ENCODE results near the gene PLCH1. TPM values are rescaled to one million over a fixed set of nuclear protein-coding genes. Genes with fewer than 3 reads are reported as not detected.
"Not testable (repeated sequence)": the region's sequence is repeated elsewhere in the genome, so short reads cannot be mapped to it uniquely, and the experiment has no call there.

PLCH1 gene
- total and polyA plus RNA-seq, 2 donors (not counting 1 experiment from before 2014, with no cell fraction given), result under 0.01 to 0.03 TPM

DNA sequence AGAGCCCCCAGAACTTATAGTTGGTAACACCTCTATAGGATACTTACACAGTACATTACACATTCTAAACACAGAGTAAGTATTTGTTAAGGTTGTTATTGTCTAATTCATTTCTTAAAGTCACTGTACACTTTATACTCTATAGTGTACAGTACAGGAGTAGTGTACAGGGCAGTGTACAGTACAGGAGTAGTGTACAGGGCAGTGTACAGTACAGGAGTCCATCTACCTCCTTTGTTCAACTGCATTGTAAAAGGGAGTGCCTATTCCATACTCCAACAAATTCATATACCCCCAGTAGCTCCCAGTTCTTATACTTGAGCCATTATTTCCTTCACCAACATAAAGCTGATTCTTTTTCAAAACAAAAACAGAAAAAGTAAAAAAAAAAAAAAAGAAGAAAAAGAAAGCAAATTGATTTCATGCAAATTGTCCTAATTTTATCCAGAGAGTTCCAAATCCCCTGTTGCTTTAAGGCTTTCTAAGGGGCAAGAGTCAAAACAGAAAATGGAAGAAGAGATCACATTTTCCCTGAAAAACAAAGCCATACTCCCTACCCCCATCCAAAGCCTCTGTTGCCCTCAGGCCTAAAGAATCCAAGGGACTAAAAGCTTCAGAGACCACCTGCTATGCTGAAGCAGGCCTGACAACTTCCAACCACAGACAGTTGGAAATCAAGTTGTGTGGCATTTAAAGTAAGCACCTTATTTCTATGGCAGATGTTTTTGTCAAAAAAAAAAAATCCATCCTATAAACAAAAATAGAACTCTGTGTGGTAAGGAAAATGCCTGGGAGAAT is 125.6 kb downstream of the PLCH1 start:
- Histone ChIP-seq H3K4me3 (replicated peaks in 1 of 4; ENCODE audit: control extremely low read depth in 1 of 4, insufficient read depth in 1 of 4, low read depth in 3 of 4, low read length in 4 of 4) (no peak overlapping the region), H3K4me1 (ENCODE audit: control insufficient read depth, extremely low read depth, insufficient read depth, low read length) (no peaks in the 10 kb centered on the region), H3K79me2 (ENCODE audit: control insufficient read depth, insufficient read depth, low read length) (no peaks in the 10 kb centered on the region), H4K20me1 (ENCODE audit: control insufficient read depth, extremely low read depth, insufficient read depth, low read length) (no peaks in the 10 kb centered on the region), H3K9ac (ENCODE audit: insufficient read depth, low read length) (no peak overlapping the region), H3K4me2 (ENCODE audit: extremely low read depth, insufficient read depth, low read length) (no peak overlapping the region), H3K36me3 (ENCODE audit: control insufficient read depth, insufficient read depth, low read length) (no peaks in the 10 kb centered on the region), H3K27ac (ENCODE audit: insufficient read depth, low read length) (no peak overlapping the region), H3K9me3 (ENCODE audit: control insufficient read depth, insufficient read depth, low read depth, low read length) (no peaks in the 10 kb centered on the region), H2AFZ (ENCODE audit: low read length) (no peak overlapping the region), H3K27me3 (ENCODE audit: control insufficient read depth, insufficient read depth, low read length) (no peaks in the 10 kb centered on the region)
- DNase-seq (ENCODE audit: low read depth in 2 of 2), result no peak
- no peak for TF ChIP-seq EZH2 (IDR thresholded peaks at IDR 0.05; ENCODE audit: low read length, missing control alignments)
- TF ChIP-seq, protein P1, sequence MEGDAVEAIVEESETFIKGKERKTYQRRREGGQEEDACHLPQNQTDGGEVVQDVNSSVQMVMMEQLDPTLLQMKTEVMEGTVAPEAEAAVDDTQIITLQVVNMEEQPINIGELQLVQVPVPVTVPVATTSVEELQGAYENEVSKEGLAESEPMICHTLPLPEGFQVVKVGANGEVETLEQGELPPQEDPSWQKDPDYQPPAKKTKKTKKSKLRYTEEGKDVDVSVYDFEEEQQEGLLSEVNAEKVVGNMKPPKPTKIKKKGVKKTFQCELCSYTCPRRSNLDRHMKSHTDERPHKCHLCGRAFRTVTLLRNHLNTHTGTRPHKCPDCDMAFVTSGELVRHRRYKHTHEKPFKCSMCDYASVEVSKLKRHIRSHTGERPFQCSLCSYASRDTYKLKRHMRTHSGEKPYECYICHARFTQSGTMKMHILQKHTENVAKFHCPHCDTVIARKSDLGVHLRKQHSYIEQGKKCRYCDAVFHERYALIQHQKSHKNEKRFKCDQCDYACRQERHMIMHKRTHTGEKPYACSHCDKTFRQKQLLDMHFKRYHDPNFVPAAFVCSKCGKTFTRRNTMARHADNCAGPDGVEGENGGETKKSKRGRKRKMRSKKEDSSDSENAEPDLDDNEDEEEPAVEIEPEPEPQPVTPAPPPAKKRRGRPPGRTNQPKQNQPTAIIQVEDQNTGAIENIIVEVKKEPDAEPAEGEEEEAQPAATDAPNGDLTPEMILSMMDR (conservative IDR thresholded peaks at IDR 0.05 in 1 of 2, IDR thresholded peaks at IDR 0.05 in 1 of 2; ENCODE audit: low read depth in 1 of 2, low read length in 2 of 2), result no peak

- Histone ChIP-seq H3K4me1 (ENCODE audit: control insufficient read depth, extremely low read depth, insufficient read depth, low read length) (no peaks in the 10 kb centered on the region), H3K27me3 (ENCODE audit: control insufficient read depth, insufficient read depth, low read length) (no peaks in the 10 kb centered on the region), H3K9me3 (ENCODE audit: control insufficient read depth, insufficient read depth, low read depth, low read length) (no peaks in the 10 kb centered on the region), H3K36me3 (ENCODE audit: control insufficient read depth, insufficient read depth, low read length) (no peaks in the 10 kb centered on the region), H3K27ac (ENCODE audit: insufficient read depth, low read length) (no peak overlapping the region), H3K9ac (ENCODE audit: insufficient read depth, low read length) (no peak overlapping the region), H4K20me1 (ENCODE audit: control insufficient read depth, extremely low read depth, insufficient read depth, low read length) (no peaks in the 10 kb centered on the region), H2AFZ (ENCODE audit: low read length) (no peak overlapping the region), H3K4me3 (replicated peaks in 1 of 4; ENCODE audit: control extremely low read depth in 1 of 4, insufficient read depth in 1 of 4, low read depth in 3 of 4, low read length in 4 of 4) (no peak overlapping the region), H3K79me2 (ENCODE audit: control insufficient read depth, insufficient read depth, low read length) (no peaks in the 10 kb centered on the region), H3K4me2 (ENCODE audit: extremely low read depth, insufficient read depth, low read length) (no peak overlapping the region)
- DNase-seq (ENCODE audit: low read depth in 2 of 2), result no peak
- TF ChIP-seq, protein P1 (conservative IDR thresholded peaks at IDR 0.05 in 1 of 2, IDR thresholded peaks at IDR 0.05 in 1 of 2; ENCODE audit: low read depth in 1 of 2, low read length in 2 of 2), result no peak
- TF ChIP-seq EZH2 (IDR thresholded peaks at IDR 0.05; ENCODE audit: low read length, missing control alignments), result no peak
Observed at GRCh38 chr3:155618543-155618942, 126.3 kb downstream of the PLCH1 start.

- no peaks in the 10 kb centered on the region for H3K79me2 ChIP-seq (ENCODE audit: control insufficient read depth, insufficient read depth, low read length)
- no peaks in the 10 kb centered on the region for H3K36me3 ChIP-seq (ENCODE audit: control insufficient read depth, insufficient read depth, low read length)
- no peak overlapping the region for H3K4me3 ChIP-seq (replicated peaks in 1 of 4; ENCODE audit: control extremely low read depth in 1 of 4, insufficient read depth in 1 of 4, low read depth in 3 of 4, low read length in 4 of 4)
- no peak overlapping the region for H3K27ac ChIP-seq (ENCODE audit: insufficient read depth, low read length)
- no peaks in the 10 kb centered on the region for H3K27me3 ChIP-seq (ENCODE audit: control insufficient read depth, insufficient read depth, low read length)
- H3K4me1 ChIP-seq (ENCODE audit: control insufficient read depth, extremely low read depth, insufficient read depth, low read length), result no peaks in the 10 kb centered on the region
- no peaks in the 10 kb centered on the region for H4K20me1 ChIP-seq (ENCODE audit: control insufficient read depth, extremely low read depth, insufficient read depth, low read length)
- no peaks in the 10 kb centered on the region for H3K9me3 ChIP-seq (ENCODE audit: control insufficient read depth, insufficient read depth, low read depth, low read length)
- TF ChIP-seq, protein P1 (conservative IDR thresholded peaks at IDR 0.05 in 1 of 2, IDR thresholded peaks at IDR 0.05 in 1 of 2; ENCODE audit: low read depth in 1 of 2, low read length in 2 of 2), result no peak
- no peak for TF ChIP-seq EZH2 (IDR thresholded peaks at IDR 0.05; ENCODE audit: low read length, missing control alignments)
- H3K9ac ChIP-seq (ENCODE audit: insufficient read depth, low read length), result no peak overlapping the region
- no peak overlapping the region for H2AFZ ChIP-seq (ENCODE audit: low read length)
- no peak for DNase-seq (ENCODE audit: low read depth in 2 of 2)
- H3K4me2 ChIP-seq (ENCODE audit: extremely low read depth, insufficient read depth, low read length), result no peak overlapping the region
Observed at GRCh38 chr3:155617346-155617925, 127.4 kb downstream of the PLCH1 start.

DNA sequence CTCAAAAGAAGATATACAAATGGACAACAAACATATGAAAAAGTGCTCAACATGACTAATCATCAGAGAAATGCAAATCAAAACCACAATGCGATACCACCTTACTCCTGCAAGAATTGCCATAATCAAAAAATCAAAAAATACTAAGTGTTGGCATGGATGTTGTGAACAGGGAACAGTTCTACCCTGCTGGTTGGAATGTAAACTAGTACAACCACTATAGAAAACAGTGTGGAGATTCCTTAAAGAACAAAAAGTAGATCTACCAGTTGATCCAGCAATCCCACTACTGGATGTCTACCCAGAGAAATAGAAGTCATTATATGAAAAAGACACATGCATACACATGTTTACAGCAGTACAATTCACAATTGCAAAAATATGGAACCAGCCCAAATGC is 129.7 kb downstream of the PLCH1 start:
- not testable (repeated sequence) for H3K4me1 ChIP-seq (ENCODE audit: control insufficient read depth, extremely low read depth, insufficient read depth, low read length); H4K20me1 ChIP-seq (ENCODE audit: control insufficient read depth, extremely low read depth, insufficient read depth, low read length); H3K9ac ChIP-seq (ENCODE audit: insufficient read depth, low read length); H2AFZ ChIP-seq (ENCODE audit: low read length); H3K27me3 ChIP-seq (ENCODE audit: control insufficient read depth, insufficient read depth, low read length); DNase-seq (ENCODE audit: low read depth in 2 of 2); H3K9me3 ChIP-seq (ENCODE audit: control insufficient read depth, insufficient read depth, low read depth, low read length); H3K36me3 ChIP-seq (ENCODE audit: control insufficient read depth, insufficient read depth, low read length); H3K79me2 ChIP-seq (ENCODE audit: control insufficient read depth, insufficient read depth, low read length); H3K4me2 ChIP-seq (ENCODE audit: extremely low read depth, insufficient read depth, low read length); H3K4me3 ChIP-seq (replicated peaks in 1 of 4; ENCODE audit: control extremely low read depth in 1 of 4, insufficient read depth in 1 of 4, low read depth in 3 of 4, low read length in 4 of 4); H3K27ac ChIP-seq (ENCODE audit: insufficient read depth, low read length)
